NB4 (cell line): Measurements from ENCODE around the gene FBXO46.
A peak's percentile ranks its signal among the peaks of the same experiment; 100 is the strongest.

Experiments
- DNase-seq: peaks from one replicate; pipeline ENCODE4 v3.0.0; 2010; ENCODE audit warnings: low read depth
- H3K4me3 ChIP-seq: one replicate; pipeline ENCODE4 v1.5.1; 2011; ENCODE audit warnings: mild to moderate bottlenecking, low read depth, low read length, moderate library complexity
- MYC ChIP-seq: IDR thresholded peaks from 2 replicates; pipeline ENCODE4 v1.6.1; 2011; ENCODE audit warnings: low read depth, low read length
- POLR2A ChIP-seq: IDR thresholded peaks from 2 replicates; pipeline ENCODE4 v1.6.1; 2011; ENCODE audit warnings: mild to moderate bottlenecking; ENCODE audit not compliant: insufficient read length; ENCODE audit errors: extremely low read depth
- TF ChIP-seq, protein P1 (sequence below): IDR thresholded peaks from 2 replicates; pipeline ENCODE4 v1.6.1; 2011; ENCODE audit warnings: low read depth, low read length
- TF ChIP-seq, protein P2 (sequence below): IDR thresholded peaks from one replicate; pipeline ENCODE4 v1.5.1; 2012; ENCODE audit warnings: low read depth, low read length

The FBXO46 gene

DNA sequence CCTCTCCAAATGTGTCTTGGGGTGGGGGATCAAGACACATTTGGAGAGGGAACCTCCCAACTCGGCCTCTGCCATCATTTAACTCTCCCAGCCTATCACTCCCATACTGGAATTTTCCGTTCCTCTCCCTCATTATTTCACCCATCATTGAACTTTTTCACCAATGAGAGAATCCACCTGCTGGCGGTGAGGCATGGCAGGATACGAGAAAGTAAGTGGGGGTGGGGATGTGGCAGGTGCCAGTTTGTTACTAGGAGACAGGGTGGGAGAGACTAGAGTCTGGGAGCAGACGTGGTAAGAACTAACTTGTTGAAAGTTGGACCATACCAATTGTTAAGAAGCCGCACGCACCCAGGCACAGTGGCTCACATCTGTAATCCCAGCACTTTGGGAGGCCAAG is 55.8 kb downstream of the FBXO46 start:
- DNase-seq: no peak
- TF ChIP-seq, protein P1, sequence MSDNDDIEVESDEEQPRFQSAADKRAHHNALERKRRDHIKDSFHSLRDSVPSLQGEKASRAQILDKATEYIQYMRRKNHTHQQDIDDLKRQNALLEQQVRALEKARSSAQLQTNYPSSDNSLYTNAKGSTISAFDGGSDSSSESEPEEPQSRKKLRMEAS: no peak
- TF ChIP-seq, protein P2, sequence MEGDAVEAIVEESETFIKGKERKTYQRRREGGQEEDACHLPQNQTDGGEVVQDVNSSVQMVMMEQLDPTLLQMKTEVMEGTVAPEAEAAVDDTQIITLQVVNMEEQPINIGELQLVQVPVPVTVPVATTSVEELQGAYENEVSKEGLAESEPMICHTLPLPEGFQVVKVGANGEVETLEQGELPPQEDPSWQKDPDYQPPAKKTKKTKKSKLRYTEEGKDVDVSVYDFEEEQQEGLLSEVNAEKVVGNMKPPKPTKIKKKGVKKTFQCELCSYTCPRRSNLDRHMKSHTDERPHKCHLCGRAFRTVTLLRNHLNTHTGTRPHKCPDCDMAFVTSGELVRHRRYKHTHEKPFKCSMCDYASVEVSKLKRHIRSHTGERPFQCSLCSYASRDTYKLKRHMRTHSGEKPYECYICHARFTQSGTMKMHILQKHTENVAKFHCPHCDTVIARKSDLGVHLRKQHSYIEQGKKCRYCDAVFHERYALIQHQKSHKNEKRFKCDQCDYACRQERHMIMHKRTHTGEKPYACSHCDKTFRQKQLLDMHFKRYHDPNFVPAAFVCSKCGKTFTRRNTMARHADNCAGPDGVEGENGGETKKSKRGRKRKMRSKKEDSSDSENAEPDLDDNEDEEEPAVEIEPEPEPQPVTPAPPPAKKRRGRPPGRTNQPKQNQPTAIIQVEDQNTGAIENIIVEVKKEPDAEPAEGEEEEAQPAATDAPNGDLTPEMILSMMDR: no peak
- TF ChIP-seq MYC (no peak), POLR2A (no peak)
- H3K4me3 ChIP-seq: no peak overlapping the region

DNA sequence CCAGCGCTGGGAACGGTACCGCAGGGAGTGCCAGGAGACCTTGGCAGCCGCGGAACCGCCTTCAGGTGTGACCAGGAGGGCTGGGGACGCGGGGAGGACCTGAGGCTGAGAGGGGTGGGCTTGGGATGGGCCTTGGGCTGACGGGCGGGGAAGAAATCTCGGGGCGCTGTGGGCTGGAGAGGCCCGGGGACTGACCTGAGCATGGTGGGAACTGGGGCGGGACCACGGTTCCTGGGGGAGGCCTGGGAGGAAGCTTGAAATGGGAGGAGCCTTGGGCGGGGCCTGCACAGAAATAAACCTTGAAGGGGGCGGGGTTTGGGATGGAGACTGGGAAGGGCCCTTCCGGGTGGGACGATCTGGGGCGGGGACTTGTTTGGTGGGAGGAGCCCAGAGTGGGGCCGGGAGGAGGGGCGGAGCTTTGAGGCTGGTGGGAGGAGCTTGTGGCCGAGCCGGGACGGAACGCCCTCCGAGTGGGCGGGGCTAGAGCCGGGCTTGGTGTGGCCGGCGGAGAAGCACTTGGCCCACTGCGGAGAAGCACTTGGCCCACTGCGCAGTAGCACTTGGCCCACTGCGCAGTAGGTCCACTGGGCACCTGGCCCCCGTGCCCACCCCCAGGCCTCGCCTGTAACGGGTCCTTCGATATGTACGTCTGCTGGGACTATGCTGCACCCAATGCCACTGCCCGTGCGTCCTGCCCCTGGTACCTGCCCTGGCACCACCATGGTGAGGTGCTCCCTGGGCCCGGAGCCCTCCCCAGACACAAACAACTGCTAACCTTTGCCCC is 59.8 kb downstream of the FBXO46 start:
- DNase-seq: peak; percentile 27
- no peak overlapping the region for H3K4me3 ChIP-seq
- TF ChIP-seq MYC (no peak), POLR2A (no peak)
- TF ChIP-seq, protein P2: no peak
- TF ChIP-seq, protein P1: no peak

DNA sequence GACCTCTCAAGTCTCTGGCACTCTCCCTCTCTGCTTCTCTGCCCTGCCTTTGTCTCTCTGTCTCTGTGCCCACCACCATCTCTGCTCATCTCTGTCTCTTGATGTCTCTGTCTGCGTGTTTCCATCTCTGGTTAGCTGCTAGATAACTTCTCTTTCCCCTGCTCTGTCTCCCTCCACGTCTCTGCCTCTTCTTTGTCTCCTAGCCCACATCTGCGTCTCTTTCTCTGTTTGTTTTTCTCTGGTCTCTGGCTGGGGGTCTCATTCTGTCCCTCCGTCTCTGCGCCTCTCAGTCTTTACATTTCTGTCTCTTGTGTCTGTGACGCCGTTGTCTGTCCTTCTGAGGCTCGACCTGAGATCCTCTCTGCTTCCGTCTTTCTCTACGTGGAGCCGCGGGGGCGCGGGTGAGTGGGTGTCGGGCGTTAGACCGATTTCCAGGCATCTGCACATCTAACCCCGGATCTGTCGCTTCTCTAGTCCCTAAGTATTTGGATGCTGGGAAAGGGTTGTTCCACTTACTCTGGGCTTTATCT is 62.3 kb downstream of the FBXO46 start:
- TF ChIP-seq MYC (no peak), POLR2A (no peak)
- TF ChIP-seq, protein P1: no peak
- TF ChIP-seq, protein P2: no peak
- peak overlapping the region; percentile 54 for H3K4me3 ChIP-seq
- DNase-seq: peak; percentile 29

DNA sequence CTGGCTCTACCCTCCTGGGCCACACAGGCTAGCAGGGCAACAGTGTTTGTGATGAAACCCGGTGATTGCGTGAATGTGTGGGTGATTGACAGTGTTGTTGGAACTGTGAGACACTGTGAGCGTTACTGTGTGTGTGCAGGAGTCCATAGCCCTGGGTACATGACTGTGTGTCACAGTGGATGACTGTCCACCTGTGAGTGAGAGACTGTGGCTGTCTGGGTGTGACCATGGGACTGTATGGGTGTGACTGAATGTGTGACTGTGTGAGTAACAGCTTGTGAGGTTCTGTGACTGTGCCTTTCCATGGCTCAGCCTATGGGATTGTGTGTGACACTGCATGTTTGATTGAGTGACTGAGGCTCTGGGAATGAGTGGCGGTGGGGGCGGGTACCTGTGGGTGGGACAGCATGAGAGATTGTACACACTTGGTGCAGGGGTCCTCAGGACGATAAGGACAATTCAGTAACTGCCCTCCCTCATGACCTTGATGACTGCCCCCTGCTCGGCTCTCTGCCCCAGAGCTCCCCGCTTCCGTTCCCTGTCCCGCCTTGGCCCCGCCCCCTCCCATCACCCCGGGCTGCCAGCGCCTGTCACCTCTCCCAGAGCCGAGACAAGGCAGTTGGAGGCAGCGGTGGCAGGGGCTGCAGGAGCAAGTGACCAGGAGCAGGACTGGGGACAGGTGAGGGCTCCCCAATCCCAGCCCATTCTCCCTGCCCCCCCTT is 62.9 kb downstream of the FBXO46 start, which contains the start of gene GIPR:
Gene GIPR (plus strand): TSS at position 602 of the 722 bp plus-strand sequence. CDS start 1,300 bp downstream, outside the sequence.
- DNase-seq: peak; percentile 49
- H3K4me3 ChIP-seq: peak within 1 kb of the TSS; percentile 54
- TF ChIP-seq, protein P1: no peak
- no peak for TF ChIP-seq POLR2A
- TF ChIP-seq MYC: no peak
- TF ChIP-seq, protein P2: no peak

DNA sequence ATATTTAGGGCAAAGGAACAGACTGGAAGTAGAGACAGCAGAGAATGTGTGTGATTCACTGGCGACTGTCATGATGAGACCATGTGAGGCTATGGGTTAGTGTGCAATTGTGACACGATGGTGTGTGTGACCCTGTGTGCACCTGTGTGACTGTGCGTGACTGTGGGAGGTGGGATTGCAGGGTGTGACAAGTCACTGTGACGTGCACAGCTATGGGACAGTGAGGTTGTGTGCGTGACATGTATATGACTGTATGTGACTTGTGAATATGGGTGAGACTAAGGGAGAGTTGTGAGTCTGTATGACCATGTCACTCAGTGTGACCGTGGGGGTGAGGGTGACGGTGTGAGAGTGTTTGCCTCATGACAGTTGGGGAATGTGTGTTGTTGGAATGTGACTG is 66.1 kb downstream of the FBXO46 start:
- no peak for DNase-seq
- TF ChIP-seq, protein P2: no peak
- TF ChIP-seq MYC (no peak), POLR2A (no peak)
- TF ChIP-seq, protein P1: no peak
- H3K4me3 ChIP-seq: no peak overlapping the region
